H1 (cell line): ENCODE measurements around the gene MAGEC3. TPM values are rescaled to one million over a fixed set of nuclear protein-coding genes. Genes with fewer than 3 reads are reported as not detected.

Source experiments
- EGR1 ChIP-seq: IDR thresholded peaks from 2 replicates; pipeline ENCODE4 v1.6.1; 2011; ENCODE audit warnings: low read depth, low read length, borderline replicate concordance
- polyA plus RNA-seq, 7 experiments: library from polyadenylated mRNA; depleted of rRNA in 3 of 7; stranded (reverse) in 5 of 7; unstranded in 2 of 7; fragments of >200 nt in 5 of 7; fragments of 200-250 nt in 2 of 7; gene quantifications; 1 replicate in 5 of 7; 2 replicates in 1 of 7; 4 replicates in 1 of 7; pipeline versions ENCODE4 v1.2.1 to v1.2.3, GENCODE V29; 2011 to 2013; ENCODE audit warnings: missing spikeins in 2 of 7, mixed read lengths in 2 of 7
- total RNA-seq: library from RNA; stranded (reverse); fragmentation: NEBNext Ultra II Directional; extraction: Animal tissue kit (Norgen Biotek cat#: 25700); gene quantifications from 2 replicates; pipeline ENCODE4 v1.2.1, GENCODE V29; 2021

The MAGEC3 gene
- total and polyA plus RNA-seq, 2 of the 8 experiments (the other 6 are each of a cell fraction or from before 2014, with no cell fraction given), result not detected

DNA sequence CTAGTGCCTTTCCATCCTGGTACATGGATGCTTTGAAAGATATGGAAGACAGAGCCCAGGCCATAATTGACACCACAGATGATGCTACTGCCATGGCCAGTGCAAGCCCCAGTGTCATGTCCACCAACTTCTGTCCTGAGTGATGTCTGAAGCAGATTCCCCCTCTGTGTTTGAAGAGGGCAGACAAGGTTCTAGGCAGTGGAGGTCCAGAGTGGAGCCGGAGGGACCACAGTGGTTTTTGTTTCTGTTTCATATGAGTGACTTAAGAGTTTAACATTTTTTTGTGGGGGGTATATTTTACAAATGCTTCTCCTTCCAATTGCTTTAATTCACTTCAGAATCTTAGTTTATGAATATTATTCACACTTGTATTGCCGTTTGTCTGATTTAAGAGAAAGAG, 59.6 kb downstream of the MAGEC3 start (continued):
- TF ChIP-seq EGR1, result no peak
